Measurements from ENCODE around the gene OR3A1. TPM values are rescaled to one million over a fixed set of nuclear protein-coding genes. Genes with fewer than 3 reads are reported as not detected.
"Not testable (repeated sequence)": the region's sequence is repeated elsewhere in the genome, so short reads cannot be mapped to it uniquely, and the experiment has no call there.

The OR3A1 gene
- total and polyA plus RNA-seq, 2 donors, result 0.05 to 0.09 TPM

DNA sequence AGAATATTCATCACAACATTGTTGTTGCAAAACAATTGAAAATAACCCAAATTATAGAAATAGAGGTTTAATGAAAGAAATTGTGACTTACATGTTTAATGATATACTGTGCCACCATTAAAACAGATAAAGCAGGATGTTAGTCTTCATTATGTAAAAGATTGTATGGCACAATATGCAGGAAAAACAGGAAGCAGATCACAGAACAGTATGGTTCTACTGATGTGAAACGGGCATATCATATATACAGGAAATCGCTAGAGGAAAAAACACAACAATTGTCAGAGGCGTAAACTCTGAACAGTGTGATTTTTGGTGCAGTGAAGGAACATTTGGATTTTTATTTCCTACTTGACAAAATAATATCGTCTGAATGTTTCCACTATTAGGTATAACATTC, 22.0 kb downstream of the OR3A1 start:
- WGBS, result 71% methylated on average over 4 of the region's 4 CpGs
- no peaks in the 10 kb centered on the region for H3K36me3 ChIP-seq (ENCODE audit: control insufficient read depth in 2 of 2, insufficient read depth in 2 of 2, low read length in 1 of 2)
- H3K9me3 ChIP-seq (ENCODE audit: control insufficient read depth in 2 of 2, insufficient read depth in 1 of 2, low read length in 1 of 2), result peaks cover 0 to 1% of the 10 kb centered on the region in 2 donors
- H3K4me1 ChIP-seq (ENCODE audit: control insufficient read depth in 2 of 2, insufficient read depth in 2 of 2, low read length in 2 of 2), result no peaks in the 10 kb centered on the region
- H3K4me3 ChIP-seq (ENCODE audit: low read length in 2 of 2), result no peak overlapping the region
- H3K27ac ChIP-seq (ENCODE audit: low read depth in 1 of 2, low read length in 1 of 2), result no peak overlapping the region
- no peak for DNase-seq (ENCODE audit: low read depth in 6 of 9, low spot score in 9 of 9)
- no peaks in the 10 kb centered on the region for H3K27me3 ChIP-seq (ENCODE audit: control insufficient read depth in 2 of 2, insufficient read depth in 1 of 2, low read length in 1 of 2)

- Histone ChIP-seq H3K36me3 (ENCODE audit: control insufficient read depth in 2 of 2, insufficient read depth in 2 of 2, low read length in 1 of 2) (no peaks in the 10 kb centered on the region), H3K27me3 (ENCODE audit: control insufficient read depth in 2 of 2, insufficient read depth in 1 of 2, low read length in 1 of 2) (no peaks in the 10 kb centered on the region), H3K4me3 (ENCODE audit: low read length in 2 of 2) (no peak overlapping the region), H3K27ac (ENCODE audit: low read depth in 1 of 2, low read length in 1 of 2) (no peak overlapping the region), H3K4me1 (ENCODE audit: control insufficient read depth in 2 of 2, insufficient read depth in 2 of 2, low read length in 2 of 2) (no peaks in the 10 kb centered on the region), H3K9me3 (ENCODE audit: control insufficient read depth in 2 of 2, insufficient read depth in 1 of 2, low read length in 1 of 2) (peaks cover 0 to 1% of the 10 kb centered on the region in 2 donors)
- 93% methylated on average over 5 of the region's 5 CpGs for WGBS
- DNase-seq (ENCODE audit: low read depth in 6 of 9, low spot score in 9 of 9), result no peak
Observed at GRCh38 chr17:3271072-3271848, 26.9 kb downstream of the OR3A1 start.

- H3K4me3 ChIP-seq (ENCODE audit: low read length in 2 of 2), result no peak overlapping the region
- H3K36me3 ChIP-seq (ENCODE audit: control insufficient read depth in 2 of 2, insufficient read depth in 2 of 2, low read length in 1 of 2), result no peaks in the 10 kb centered on the region
- DNase-seq (ENCODE audit: low read depth in 6 of 9, low spot score in 9 of 9), result no peak
- H3K27me3 ChIP-seq (ENCODE audit: control insufficient read depth in 2 of 2, insufficient read depth in 1 of 2, low read length in 1 of 2), result no peaks in the 10 kb centered on the region
- WGBS, result 86% methylated on average over 13 of the region's 13 CpGs
- H3K9me3 ChIP-seq (ENCODE audit: control insufficient read depth in 2 of 2, insufficient read depth in 1 of 2, low read length in 1 of 2), result no peaks in the 10 kb centered on the region
- no peak overlapping the region for H3K27ac ChIP-seq (ENCODE audit: low read depth in 1 of 2, low read length in 1 of 2)
- no peaks in the 10 kb centered on the region for H3K4me1 ChIP-seq (ENCODE audit: control insufficient read depth in 2 of 2, insufficient read depth in 2 of 2, low read length in 2 of 2)
Observed at GRCh38 chr17:3260600-3260999, 37.6 kb downstream of the OR3A1 start.

- no peak for DNase-seq (ENCODE audit: low read depth in 6 of 9, low spot score in 9 of 9)
- Histone ChIP-seq H3K4me1 (ENCODE audit: control insufficient read depth in 2 of 2, insufficient read depth in 2 of 2, low read length in 2 of 2) (no peaks in the 10 kb centered on the region), H3K9me3 (ENCODE audit: control insufficient read depth in 2 of 2, insufficient read depth in 1 of 2, low read length in 1 of 2) (no peaks in the 10 kb centered on the region), H3K36me3 (ENCODE audit: control insufficient read depth in 2 of 2, insufficient read depth in 2 of 2, low read length in 1 of 2) (no peaks in the 10 kb centered on the region), H3K27me3 (ENCODE audit: control insufficient read depth in 2 of 2, insufficient read depth in 1 of 2, low read length in 1 of 2) (no peaks in the 10 kb centered on the region), H3K4me3 (ENCODE audit: low read length in 2 of 2) (no peak overlapping the region), H3K27ac (ENCODE audit: low read depth in 1 of 2, low read length in 1 of 2) (no peak overlapping the region)
- WGBS, result 94% methylated on average over 1 of the region's 1 CpG
Observed at GRCh38 chr17:3260163-3260562, 38.0 kb downstream of the OR3A1 start.

GRCh38 chr17:3256575-3256974, 41.6 kb downstream of the OR3A1 start:
- DNase-seq (ENCODE audit: low read depth in 6 of 9, low spot score in 9 of 9), result no peak
- H3K4me1 ChIP-seq (ENCODE audit: control insufficient read depth in 2 of 2, insufficient read depth in 2 of 2, low read length in 2 of 2), result no peaks in the 10 kb centered on the region
- no peaks in the 10 kb centered on the region for H3K9me3 ChIP-seq (ENCODE audit: control insufficient read depth in 2 of 2, insufficient read depth in 1 of 2, low read length in 1 of 2)
- H3K4me3 ChIP-seq (ENCODE audit: low read length in 2 of 2), result no peak overlapping the region
- H3K36me3 ChIP-seq (ENCODE audit: control insufficient read depth in 2 of 2, insufficient read depth in 2 of 2, low read length in 1 of 2), result no peaks in the 10 kb centered on the region
- H3K27me3 ChIP-seq (ENCODE audit: control insufficient read depth in 2 of 2, insufficient read depth in 1 of 2, low read length in 1 of 2), result no peaks in the 10 kb centered on the region
- WGBS, result 96% methylated on average over 8 of the region's 8 CpGs
- H3K27ac ChIP-seq (ENCODE audit: low read depth in 1 of 2, low read length in 1 of 2), result no peak overlapping the region

DNA sequence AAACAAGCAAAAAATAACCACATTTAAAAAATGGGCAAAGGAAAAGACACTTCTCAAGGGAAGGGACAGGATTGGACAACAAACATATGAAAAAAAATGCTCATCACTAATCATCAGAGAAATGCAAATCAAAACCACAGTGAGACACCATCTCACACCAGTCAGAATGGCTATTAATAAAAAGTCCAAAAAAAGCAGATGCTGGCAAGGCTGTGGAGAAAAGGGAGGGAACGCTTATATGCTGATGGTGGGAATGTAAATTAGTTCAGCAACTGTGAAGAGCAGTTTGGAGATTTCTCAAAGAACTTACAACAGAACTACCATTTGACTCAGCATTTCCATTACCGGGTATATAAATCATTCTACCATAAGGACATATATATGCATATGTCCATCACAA, 49.1 kb downstream of the OR3A1 start:
- WGBS, result 95% methylated on average over 1 of the region's 2 CpGs

GRCh38 chr17:3244841-3245240, 53.3 kb downstream of the OR3A1 start:
- not testable (repeated sequence) for DNase-seq (ENCODE audit: low read depth in 6 of 9, low spot score in 9 of 9); H3K36me3 ChIP-seq (ENCODE audit: control insufficient read depth in 2 of 2, insufficient read depth in 2 of 2, low read length in 1 of 2); H3K4me1 ChIP-seq (ENCODE audit: control insufficient read depth in 2 of 2, insufficient read depth in 2 of 2, low read length in 2 of 2); H3K27ac ChIP-seq (ENCODE audit: low read depth in 1 of 2, low read length in 1 of 2); H3K4me3 ChIP-seq (ENCODE audit: low read length in 2 of 2); H3K9me3 ChIP-seq (ENCODE audit: control insufficient read depth in 2 of 2, insufficient read depth in 1 of 2, low read length in 1 of 2); H3K27me3 ChIP-seq (ENCODE audit: control insufficient read depth in 2 of 2, insufficient read depth in 1 of 2, low read length in 1 of 2)
- 19% methylated on average over 1 of the region's 1 CpG for WGBS

More for the DNA sequence above, 49.1 kb downstream of the OR3A1 start:
- H3K36me3 ChIP-seq (ENCODE audit: control insufficient read depth in 2 of 2, insufficient read depth in 2 of 2, low read length in 1 of 2); H3K4me1 ChIP-seq (ENCODE audit: control insufficient read depth in 2 of 2, insufficient read depth in 2 of 2, low read length in 2 of 2); H3K27me3 ChIP-seq (ENCODE audit: control insufficient read depth in 2 of 2, insufficient read depth in 1 of 2, low read length in 1 of 2); H3K9me3 ChIP-seq (ENCODE audit: control insufficient read depth in 2 of 2, insufficient read depth in 1 of 2, low read length in 1 of 2); H3K27ac ChIP-seq (ENCODE audit: low read depth in 1 of 2, low read length in 1 of 2); DNase-seq (ENCODE audit: low read depth in 6 of 9, low spot score in 9 of 9); H3K4me3 ChIP-seq (ENCODE audit: low read length in 2 of 2): not testable (repeated sequence)

GRCh38 chr17:3241044-3241443, 57.1 kb downstream of the OR3A1 start:
- no CpG with 5 or more reads among the region's 1 CpG for WGBS

More at GRCh38 chr17:3241044-3241443, 57.1 kb downstream of the OR3A1 start:
- DNase-seq (ENCODE audit: low read depth in 6 of 9, low spot score in 9 of 9); H3K27ac ChIP-seq (ENCODE audit: low read depth in 1 of 2, low read length in 1 of 2); H3K4me3 ChIP-seq (ENCODE audit: low read length in 2 of 2); H3K36me3 ChIP-seq (ENCODE audit: control insufficient read depth in 2 of 2, insufficient read depth in 2 of 2, low read length in 1 of 2); H3K27me3 ChIP-seq (ENCODE audit: control insufficient read depth in 2 of 2, insufficient read depth in 1 of 2, low read length in 1 of 2); H3K9me3 ChIP-seq (ENCODE audit: control insufficient read depth in 2 of 2, insufficient read depth in 1 of 2, low read length in 1 of 2); H3K4me1 ChIP-seq (ENCODE audit: control insufficient read depth in 2 of 2, insufficient read depth in 2 of 2, low read length in 2 of 2): not testable (repeated sequence)

Data from thymus (tissue), 11 donors.